KMS-11 (cell line): Measurements from ENCODE around the gene NOXA1.

Source experiments
- H2AFZ ChIP-seq: fragments of 200-600 bp; sonication (generic); 2 replicates; pipeline ENCODE4 v1.6.1; 2016; ENCODE audit warnings: antibody characterized with exemption, mixed run types, low read depth
- H3K27ac ChIP-seq: fragments of 200-600 bp; sonication (generic); 2 replicates; pipeline ENCODE4 v1.6.1; 2016; ENCODE audit warnings: mild to moderate bottlenecking, mixed run types
- H3K27me3 ChIP-seq: fragments of 200-600 bp; sonication (generic); 2 replicates; pipeline ENCODE4 v1.6.1; 2017; ENCODE audit warnings: mild to moderate bottlenecking, low read depth, mixed run types, moderate library complexity; ENCODE audit not compliant: insufficient read depth
- H3K36me3 ChIP-seq: fragments of 200-600 bp; sonication (generic); 2 replicates; pipeline ENCODE4 v1.6.1; 2017; ENCODE audit warnings: mild to moderate bottlenecking, mixed run types; ENCODE audit not compliant: insufficient read depth
- H3K4me1 ChIP-seq: fragments of 200-600 bp; sonication (generic); 2 replicates; pipeline ENCODE4 v1.6.1; 2016; ENCODE audit warnings: mild to moderate bottlenecking, low read depth, mixed run types; ENCODE audit not compliant: poor library complexity, severe bottlenecking
- H3K4me2 ChIP-seq: fragments of 200-600 bp; sonication (generic); 2 replicates; pipeline ENCODE4 v1.7.0; 2016; ENCODE audit warnings: mild to moderate bottlenecking, mixed run types
- H3K4me3 ChIP-seq: fragments of 200-600 bp; sonication (generic); IDR thresholded peaks from 2 replicates; pipeline ENCODE4 v1.6.1; 2017; ENCODE audit warnings: low read depth, low read length, mixed read lengths; ENCODE audit not compliant: insufficient read depth
- H3K79me2 ChIP-seq: fragments of 200-600 bp; sonication (generic); 2 replicates; pipeline ENCODE4 v1.6.1; 2016; ENCODE audit warnings: low read depth, mixed run types; ENCODE audit not compliant: insufficient read depth
- H3K9ac ChIP-seq: fragments of 200-600 bp; sonication (generic); 2 replicates; pipeline ENCODE4 v1.6.1; 2016; ENCODE audit warnings: mild to moderate bottlenecking, mixed run types
- H4K20me1 ChIP-seq: fragments of 200-600 bp; sonication (generic); 2 replicates; pipeline ENCODE4 v1.6.1; 2016; ENCODE audit warnings: mild to moderate bottlenecking, mixed run types; ENCODE audit not compliant: insufficient read depth
- CTCF ChIP-seq: fragments of 200-600 bp; sonication (generic); conservative IDR thresholded peaks from 2 replicates; pipeline ENCODE4 v1.6.1; 2017; ENCODE audit warnings: low read depth, mild to moderate bottlenecking, antibody characterized with exemption, low read length, moderate library complexity, mixed read lengths

The NOXA1 gene

GRCh38 chr9:137452006-137452760, 29.0 kb downstream of the NOXA1 start:
- H3K27ac ChIP-seq = no peak overlapping the region
- no peak for TF ChIP-seq CTCF
- no peak overlapping the region for H2AFZ ChIP-seq
- H3K4me1 ChIP-seq = no peaks in the 10 kb centered on the region
- H3K4me3 ChIP-seq = no peak overlapping the region
- no peaks in the 10 kb centered on the region for H3K79me2 ChIP-seq
- H3K36me3 ChIP-seq = no peaks in the 10 kb centered on the region
- no peaks in the 10 kb centered on the region for H4K20me1 ChIP-seq
- H3K9ac ChIP-seq = no peak overlapping the region
- no peaks in the 10 kb centered on the region for H3K27me3 ChIP-seq
- H3K4me2 ChIP-seq = no peak overlapping the region

- no peaks in the 10 kb centered on the region for H3K4me1 ChIP-seq
- H4K20me1 ChIP-seq = no peaks in the 10 kb centered on the region
- H3K27me3 ChIP-seq = no peaks in the 10 kb centered on the region
- no peak for TF ChIP-seq CTCF
- no peak overlapping the region for H3K27ac ChIP-seq
- no peak overlapping the region for H2AFZ ChIP-seq
- H3K4me2 ChIP-seq = no peak overlapping the region
- H3K9ac ChIP-seq = no peak overlapping the region
- H3K79me2 ChIP-seq = no peaks in the 10 kb centered on the region
- no peaks in the 10 kb centered on the region for H3K36me3 ChIP-seq
- no peak overlapping the region for H3K4me3 ChIP-seq
Observed at GRCh38 chr9:137452761-137453642, 29.8 kb downstream of the NOXA1 start.

GRCh38 chr9:137453643-137454081, 30.5 kb downstream of the NOXA1 start:
- Histone ChIP-seq H3K27ac (no peak overlapping the region), H3K4me2 (no peak overlapping the region), H3K4me3 (no peak overlapping the region), H2AFZ (no peak overlapping the region), H3K9ac (no peak overlapping the region), H3K79me2 (no peaks in the 10 kb centered on the region), H3K4me1 (no peaks in the 10 kb centered on the region), H4K20me1 (no peaks in the 10 kb centered on the region), H3K27me3 (no peaks in the 10 kb centered on the region), H3K36me3 (no peaks in the 10 kb centered on the region)
- no peak for TF ChIP-seq CTCF

- TF ChIP-seq CTCF = no peak
- Histone ChIP-seq H3K4me2 (no peak overlapping the region), H4K20me1 (no peaks in the 10 kb centered on the region), H3K4me1 (no peaks in the 10 kb centered on the region), H3K79me2 (no peaks in the 10 kb centered on the region), H3K4me3 (no peak overlapping the region), H3K27me3 (no peaks in the 10 kb centered on the region), H2AFZ (no peak overlapping the region), H3K27ac (no peak overlapping the region), H3K9ac (no peak overlapping the region), H3K36me3 (no peaks in the 10 kb centered on the region)
Observed at GRCh38 chr9:137454145-137454596, 31.0 kb downstream of the NOXA1 start.
